Muscle of arm (tissue), 14 donors: ENCODE results near the gene GALNT10. TPM values are rescaled to one million over a fixed set of nuclear protein-coding genes. Genes with fewer than 3 reads are reported as not detected.
"Not testable (repeated sequence)": the region's sequence is repeated elsewhere in the genome, so short reads cannot be mapped to it uniquely, and the experiment has no call there.

Source experiments
- DNase-seq: peaks from one replicate; pipeline ENCODE4 v3.0.0-alpha.2; 2013
- long read RNA-seq, 11 donors: transcript quantifications; one replicate each; lab custom pipeline, GENCODE V29; 2026
- polyA plus RNA-seq, 12 donors: library from polyadenylated mRNA; unstranded; fragments of 120-200 nt; gene quantifications; one replicate each; pipeline ENCODE4 v1.2.1, GENCODE V29; 2013; ENCODE audit not compliant: insufficient read length in 12 of 12

Gene GALNT10, protein sequence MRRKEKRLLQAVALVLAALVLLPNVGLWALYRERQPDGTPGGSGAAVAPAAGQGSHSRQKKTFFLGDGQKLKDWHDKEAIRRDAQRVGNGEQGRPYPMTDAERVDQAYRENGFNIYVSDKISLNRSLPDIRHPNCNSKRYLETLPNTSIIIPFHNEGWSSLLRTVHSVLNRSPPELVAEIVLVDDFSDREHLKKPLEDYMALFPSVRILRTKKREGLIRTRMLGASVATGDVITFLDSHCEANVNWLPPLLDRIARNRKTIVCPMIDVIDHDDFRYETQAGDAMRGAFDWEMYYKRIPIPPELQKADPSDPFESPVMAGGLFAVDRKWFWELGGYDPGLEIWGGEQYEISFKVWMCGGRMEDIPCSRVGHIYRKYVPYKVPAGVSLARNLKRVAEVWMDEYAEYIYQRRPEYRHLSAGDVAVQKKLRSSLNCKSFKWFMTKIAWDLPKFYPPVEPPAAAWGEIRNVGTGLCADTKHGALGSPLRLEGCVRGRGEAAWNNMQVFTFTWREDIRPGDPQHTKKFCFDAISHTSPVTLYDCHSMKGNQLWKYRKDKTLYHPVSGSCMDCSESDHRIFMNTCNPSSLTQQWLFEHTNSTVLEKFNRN
- 10 to 100 TPM in 11 of 12 donors, not detected in 1; 17.6 to 25.8 (median 20.9) TPM for polyA plus RNA-seq
- long read RNA-seq, donor 1, full-length matches to known transcripts: 1 of 1 reads
- long read RNA-seq, donor 1, partial matches to known transcripts: 0 of 1 reads
- long read RNA-seq, donor 1, other reads (novel, unspliced or antisense): 0 of 1 reads
- long read RNA-seq, donor 2, full-length matches to known transcripts: 2 of 7 reads
- long read RNA-seq, donor 2, partial matches to known transcripts: 5 of 7 reads
- long read RNA-seq, donor 2, other reads (novel, unspliced or antisense): 0 of 7 reads
- long read RNA-seq, donor 3, full-length matches to known transcripts: 1 of 1 reads
- long read RNA-seq, donor 3, partial matches to known transcripts: 0 of 1 reads
- long read RNA-seq, donor 3, other reads (novel, unspliced or antisense): 0 of 1 reads
- long read RNA-seq, donor 4, full-length matches to known transcripts: 1 of 1 reads
- long read RNA-seq, donor 4, partial matches to known transcripts: 0 of 1 reads
- long read RNA-seq, donor 4, other reads (novel, unspliced or antisense): 0 of 1 reads
- long read RNA-seq, donor 5, full-length matches to known transcripts: 10 of 10 reads
- long read RNA-seq, donor 5, partial matches to known transcripts: 0 of 10 reads
- long read RNA-seq, donor 5, other reads (novel, unspliced or antisense): 0 of 10 reads
- long read RNA-seq, donor 6, full-length matches to known transcripts: 3 of 3 reads
- long read RNA-seq, donor 6, partial matches to known transcripts: 0 of 3 reads
- long read RNA-seq, donor 6, other reads (novel, unspliced or antisense): 0 of 3 reads
- long read RNA-seq, donor 7, full-length matches to known transcripts: 1 of 1 reads
- long read RNA-seq, donor 7, partial matches to known transcripts: 0 of 1 reads
- long read RNA-seq, donor 7, other reads (novel, unspliced or antisense): 0 of 1 reads
- long read RNA-seq, donor 8, full-length matches to known transcripts: 6 of 12 reads
- long read RNA-seq, donor 8, partial matches to known transcripts: 6 of 12 reads
- long read RNA-seq, donor 8, other reads (novel, unspliced or antisense): 0 of 12 reads
- long read RNA-seq, donor 9, full-length matches to known transcripts: 1 of 6 reads
- long read RNA-seq, donor 9, partial matches to known transcripts: 5 of 6 reads
- long read RNA-seq, donor 9, other reads (novel, unspliced or antisense): 0 of 6 reads
- long read RNA-seq, donor 10, full-length matches to known transcripts: 2 of 2 reads
- long read RNA-seq, donor 10, partial matches to known transcripts: 0 of 2 reads
- long read RNA-seq, donor 10, other reads (novel, unspliced or antisense): 0 of 2 reads
- long read RNA-seq, donor 11, full-length matches to known transcripts: 4 of 4 reads
- long read RNA-seq, donor 11, partial matches to known transcripts: 0 of 4 reads
- long read RNA-seq, donor 11, other reads (novel, unspliced or antisense): 0 of 4 reads

- DNase-seq: peak; percentile 53
Measured at GRCh38 chr5:154190595-154191304, at the start of gene GALNT10. GALNT10 (plus strand) TSS chr5:154190733; CDS start chr5:154190867, 134 bp downstream.

- no peak for DNase-seq
Measured at GRCh38 chr5:154141745-154142221, 48.8 kb upstream of the GALNT10 start.

- DNase-seq: no peak
Measured at GRCh38 chr5:154143211-154143641, 47.3 kb upstream of the GALNT10 start.

DNA sequence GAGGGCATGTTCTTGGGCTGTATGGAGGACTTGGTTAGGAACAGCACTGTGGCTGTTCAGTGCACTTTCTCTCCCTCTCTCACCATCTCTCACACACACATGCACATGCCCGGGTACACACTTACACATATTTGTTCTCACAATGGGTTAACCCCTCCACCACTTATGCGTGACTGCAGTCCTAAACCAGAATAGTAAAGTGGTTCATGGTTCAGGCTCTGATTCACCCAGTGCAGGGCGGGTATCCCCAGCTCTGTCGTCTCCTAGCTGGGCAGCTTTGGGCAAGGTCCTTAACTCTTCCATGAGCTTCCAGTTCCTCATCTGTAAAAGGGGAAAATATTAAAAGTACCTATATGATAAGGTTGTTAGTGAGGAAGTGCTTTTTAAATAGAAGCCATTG is 45.3 kb upstream of the GALNT10 start:
- DNase-seq: no peak

- no peak for DNase-seq
Measured at GRCh38 chr5:154146409-154146808, 44.1 kb upstream of the GALNT10 start.

GRCh38 chr5:154147666-154148065 is 42.9 kb upstream of the GALNT10 start:
- no peak for DNase-seq

DNA sequence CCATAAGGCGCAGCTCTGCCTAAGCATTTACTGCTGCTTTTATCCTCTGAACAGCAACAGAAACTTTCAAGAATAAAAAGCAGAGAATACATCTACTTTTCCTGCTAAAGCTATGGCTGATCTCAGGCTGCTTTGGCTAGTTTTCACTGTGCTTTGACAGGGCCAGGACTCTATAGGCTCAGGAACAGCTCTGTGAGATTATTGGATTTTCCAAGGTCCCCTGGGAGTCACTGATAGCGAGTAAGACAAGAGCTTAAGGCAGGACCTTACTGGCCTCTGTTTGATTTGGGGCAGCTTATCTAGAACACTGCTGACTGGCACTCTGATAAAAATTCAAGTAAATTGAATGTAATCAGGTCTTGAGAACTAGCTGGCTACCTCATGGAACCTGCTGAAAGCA is 40.1 kb upstream of the GALNT10 start:
- DNase-seq: not testable (repeated sequence)

DNA sequence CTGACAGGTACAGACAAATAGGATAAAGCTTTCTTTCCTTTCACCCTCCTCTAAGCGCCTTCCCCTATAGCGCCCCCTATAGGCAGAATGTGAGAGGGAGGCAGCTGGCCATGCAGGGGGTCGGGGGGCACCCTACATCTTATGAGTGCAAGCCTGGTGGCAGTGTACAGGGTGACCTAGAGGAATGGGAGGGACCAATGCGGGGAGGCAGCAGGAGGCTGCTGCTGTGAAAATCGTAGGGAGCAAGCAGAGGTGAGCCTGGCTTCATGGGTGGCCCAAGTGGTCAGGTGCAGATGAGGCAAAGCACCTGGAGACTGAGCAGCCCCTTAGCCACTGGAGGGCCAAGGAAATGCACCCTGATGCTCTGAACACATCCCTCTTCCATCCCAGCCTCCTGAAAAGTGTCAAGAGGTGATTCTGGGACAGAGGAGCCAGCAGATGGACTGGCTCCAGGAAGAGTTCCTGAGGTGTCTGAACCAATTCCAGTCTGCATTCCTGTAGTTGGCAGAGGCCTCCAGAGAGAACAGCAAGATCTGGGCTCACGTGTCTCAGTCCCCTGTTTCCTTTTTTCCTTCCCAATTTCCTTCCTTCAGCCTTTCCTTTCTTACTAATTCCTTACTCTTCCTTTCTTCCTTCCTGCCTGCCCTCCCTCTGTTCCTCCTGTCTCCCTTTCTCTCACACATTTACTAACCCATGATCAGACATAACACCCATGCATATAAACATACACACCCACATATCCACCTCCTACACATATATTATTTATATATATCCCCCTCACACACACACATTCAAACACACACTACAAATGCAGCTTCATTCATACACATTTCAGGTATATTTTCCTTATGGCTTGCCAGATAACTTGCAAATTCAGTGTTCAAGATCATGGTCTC is 32.8 kb upstream of the GALNT10 start:
- no peak for DNase-seq

- DNase-seq: no peak
Measured at GRCh38 chr5:154158379-154158737, 32.2 kb upstream of the GALNT10 start.

- DNase-seq: no peak
Measured at GRCh38 chr5:154159343-154159742, 31.2 kb upstream of the GALNT10 start.

DNA sequence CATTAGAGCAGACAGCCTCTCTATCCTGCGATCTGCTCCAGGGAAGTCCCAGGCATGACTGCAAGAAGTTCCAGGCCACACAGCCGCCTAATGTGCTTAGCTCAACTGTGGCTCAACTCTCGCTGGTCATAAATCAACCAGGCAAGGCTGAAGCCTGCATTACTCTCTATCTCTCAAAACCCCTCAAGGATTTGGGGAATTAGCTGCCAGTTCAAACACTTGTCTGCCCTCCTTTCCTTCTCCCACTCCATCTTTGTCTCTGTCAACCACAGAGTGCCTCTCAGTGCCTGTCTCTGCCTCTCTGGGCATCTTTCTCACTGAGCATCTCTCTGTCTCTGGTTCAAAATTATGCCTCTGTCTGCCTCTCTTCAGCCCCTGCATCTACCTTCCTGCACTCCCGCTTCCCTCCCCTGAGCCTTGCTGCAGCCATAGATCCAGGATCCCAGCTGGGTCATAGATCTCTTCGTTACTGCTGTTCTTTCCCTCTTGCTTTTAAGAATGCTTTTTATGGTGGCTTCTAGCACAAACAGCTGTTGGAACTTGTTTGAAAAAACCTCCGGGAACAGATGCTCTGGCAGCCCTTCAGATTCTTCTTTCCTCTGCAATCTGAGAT is 27.9 kb upstream of the GALNT10 start:
- DNase-seq: peak; percentile 86

- DNase-seq: peak; percentile 45
Measured at GRCh38 chr5:154163327-154164248, 26.9 kb upstream of the GALNT10 start.

DNA sequence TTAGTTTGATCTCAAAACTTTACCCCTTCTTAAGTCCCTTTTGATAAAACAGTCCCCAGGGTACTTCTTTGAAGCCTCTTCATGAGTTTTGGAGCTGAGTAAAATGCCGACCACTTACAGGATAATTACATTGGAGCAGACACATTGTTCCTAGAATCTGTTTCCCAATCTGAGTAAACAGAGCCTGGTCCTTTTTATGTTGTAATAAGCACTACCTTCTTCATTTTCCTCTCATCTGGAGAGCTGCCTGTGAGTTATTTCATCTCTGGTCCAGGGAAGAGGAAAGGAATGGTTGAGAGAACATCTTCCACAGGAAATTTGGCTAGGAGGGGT is 26.3 kb upstream of the GALNT10 start:
- peak; percentile 25 for DNase-seq

- no peak for DNase-seq
Measured at GRCh38 chr5:154165886-154166285, 24.6 kb upstream of the GALNT10 start.

- no peak for DNase-seq
Measured at GRCh38 chr5:154166901-154167791, 23.4 kb upstream of the GALNT10 start.

DNA sequence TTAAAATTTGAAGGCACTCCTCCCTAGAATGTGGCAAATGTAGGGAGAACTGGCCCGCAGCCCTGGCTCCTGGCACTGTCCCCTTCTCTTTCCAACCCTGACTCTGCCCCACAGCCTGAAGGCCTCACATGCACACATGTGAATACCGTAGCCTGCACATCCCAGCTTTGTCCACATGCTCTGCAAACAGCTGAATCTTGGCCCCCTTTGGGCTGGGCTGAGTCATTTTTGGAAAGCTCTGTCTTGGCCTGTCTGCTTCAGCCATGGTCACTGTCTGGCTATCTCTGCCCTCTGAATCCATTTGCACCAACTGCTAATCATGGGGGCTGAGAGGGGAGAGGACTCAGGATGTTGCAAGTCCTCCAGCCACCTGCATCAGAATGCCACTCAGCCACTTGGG is 22.1 kb upstream of the GALNT10 start:
- peak; percentile 35 for DNase-seq
